HTR-8/SVneo (cell line): ENCODE measurements around the gene LRRC27.
"Not testable (repeated sequence)": the region's sequence is repeated elsewhere in the genome, so short reads cannot be mapped to it uniquely, and the experiment has no call there.

Experiments
- DNase-seq: peaks from one replicate; pipeline ENCODE4 v3.0.0; 2011; ENCODE audit warnings: low spot score, mixed read lengths; ENCODE audit not compliant: insufficient read length
- FAIRE-seq: peaks from 2 replicates; lab custom pipeline; 2011; peaks lifted over from hg19 to GRCh38; lab: Jason Lieb, UNC

LRRC27 gene

GRCh38 chr10:132369636-132370185 is 37.7 kb downstream of the LRRC27 start:
- DNase-seq (no peak), FAIRE-seq (no peak)

GRCh38 chr10:132370426-132371340 is 38.7 kb downstream of the LRRC27 start:
- FAIRE-seq: no peak

GRCh38 chr10:132371641-132372081 is 39.7 kb downstream of the LRRC27 start:
- DNase-seq: no peak
- no peak for FAIRE-seq

More at GRCh38 chr10:132370426-132371340, 38.7 kb downstream of the LRRC27 start:
- DNase-seq: no peak

- no peak for FAIRE-seq
- DNase-seq: no peak
Observed at GRCh38 chr10:132372516-132373095, 40.6 kb downstream of the LRRC27 start.

- FAIRE-seq: no peak
- no peak for DNase-seq
Observed at GRCh38 chr10:132373241-132373955, 41.4 kb downstream of the LRRC27 start.

- no peak for FAIRE-seq
- no peak for DNase-seq
Observed at GRCh38 chr10:132374176-132374575, 42.2 kb downstream of the LRRC27 start.

- DNase-seq: no peak
- FAIRE-seq: no peak
Observed at GRCh38 chr10:132374612-132375011, 42.6 kb downstream of the LRRC27 start.

- FAIRE-seq (no peak), DNase-seq (no peak)
Observed at GRCh38 chr10:132375116-132375794, 43.3 kb downstream of the LRRC27 start.

GRCh38 chr10:132375795-132376297 is 43.9 kb downstream of the LRRC27 start:
- DNase-seq: no peak
- FAIRE-seq: no peak

- no peak for FAIRE-seq
- DNase-seq: no peak
Observed at GRCh38 chr10:132376394-132376851, 44.4 kb downstream of the LRRC27 start.

- no peak for FAIRE-seq
- no peak for DNase-seq
Observed at GRCh38 chr10:132377326-132377725, 45.3 kb downstream of the LRRC27 start.

- FAIRE-seq: not testable (repeated sequence)
Observed at GRCh38 chr10:132379026-132379425, 47.0 kb downstream of the LRRC27 start.

GRCh38 chr10:132380986-132381385 is 49.0 kb downstream of the LRRC27 start:
- FAIRE-seq, DNase-seq: not testable (repeated sequence)

More at GRCh38 chr10:132379026-132379425, 47.0 kb downstream of the LRRC27 start:
- not testable (repeated sequence) for DNase-seq

- DNase-seq (no peak), FAIRE-seq (no peak)
Observed at GRCh38 chr10:132381741-132382140, 49.7 kb downstream of the LRRC27 start.

GRCh38 chr10:132382231-132382922 is 50.4 kb downstream of the LRRC27 start:
- no peak for DNase-seq
- FAIRE-seq: no peak

GRCh38 chr10:132383101-132383500 is 51.1 kb downstream of the LRRC27 start:
- DNase-seq: no peak
- FAIRE-seq: no peak

- FAIRE-seq: no peak
Observed at GRCh38 chr10:132383751-132384196, 51.8 kb downstream of the LRRC27 start.

GRCh38 chr10:132384618-132385388 is 52.8 kb downstream of the LRRC27 start:
- no peak for DNase-seq
- FAIRE-seq: no peak

More at GRCh38 chr10:132383751-132384196, 51.8 kb downstream of the LRRC27 start:
- DNase-seq: no peak
